Measurements from ENCODE around the gene SKP2. TPM values are rescaled to one million over a fixed set of nuclear protein-coding genes. Genes with fewer than 3 reads are reported as not detected.

Gene SKP2
- total RNA-seq, 1 donor: 142 TPM

- no peak overlapping the region for H3K4me3 ChIP-seq (ENCODE audit: low read depth, low read length)
- DNase-seq (ENCODE audit: low read depth): no peak
- TF ChIP-seq CTCF (IDR thresholded peaks at IDR 0.05; ENCODE audit: insufficient read depth, low read depth, low read length): no peak
Measured at GRCh38 chr5:36170832-36171424, 19.0 kb downstream of the SKP2 start.

DNA sequence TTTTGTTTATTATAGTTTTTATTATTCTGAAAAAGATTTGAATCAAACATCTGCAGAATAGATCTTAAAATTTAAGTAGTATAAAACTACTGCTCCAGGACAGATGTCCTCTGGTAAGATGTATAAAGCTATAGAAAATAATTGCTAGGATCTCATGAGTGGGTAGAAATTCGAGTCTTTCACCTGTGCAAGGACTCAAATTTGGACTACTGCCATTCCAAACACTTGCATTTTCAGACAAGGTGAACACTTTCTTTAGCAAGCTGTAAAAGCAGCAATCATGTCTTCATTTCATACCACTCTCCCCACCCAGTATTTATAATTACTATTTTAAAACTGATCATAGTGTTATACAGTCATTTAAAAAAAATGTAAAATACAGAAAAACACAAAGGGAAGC is 20.7 kb downstream of the SKP2 start:
- no peak for TF ChIP-seq CTCF (IDR thresholded peaks at IDR 0.05; ENCODE audit: insufficient read depth, low read depth, low read length)
- no peak overlapping the region for H3K4me3 ChIP-seq (ENCODE audit: low read depth, low read length)
- no peak for DNase-seq (ENCODE audit: low read depth)

DNA sequence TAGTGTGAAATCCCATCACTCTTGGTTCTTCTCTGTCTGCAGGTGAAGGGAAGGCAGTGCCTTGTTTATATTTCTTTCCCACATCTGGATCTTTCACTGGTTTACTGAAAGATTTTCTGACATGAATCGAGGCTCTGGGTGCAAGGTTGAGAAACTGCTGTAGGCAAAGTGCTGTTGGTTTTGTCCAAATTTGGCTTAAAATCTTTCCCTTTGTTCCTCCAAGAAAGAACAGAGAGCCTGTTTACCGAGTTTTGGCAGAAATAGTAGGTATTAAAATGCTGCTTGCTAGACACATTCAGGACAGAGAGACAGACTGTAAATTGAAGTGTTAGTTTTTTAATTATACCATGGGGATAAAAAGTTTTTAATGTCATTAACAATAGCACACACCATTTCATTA is 21.5 kb downstream of the SKP2 start:
- TF ChIP-seq CTCF (IDR thresholded peaks at IDR 0.05; ENCODE audit: insufficient read depth, low read depth, low read length): no peak
- H3K4me3 ChIP-seq (ENCODE audit: low read depth, low read length): no peak overlapping the region
- no peak for DNase-seq (ENCODE audit: low read depth)

DNA sequence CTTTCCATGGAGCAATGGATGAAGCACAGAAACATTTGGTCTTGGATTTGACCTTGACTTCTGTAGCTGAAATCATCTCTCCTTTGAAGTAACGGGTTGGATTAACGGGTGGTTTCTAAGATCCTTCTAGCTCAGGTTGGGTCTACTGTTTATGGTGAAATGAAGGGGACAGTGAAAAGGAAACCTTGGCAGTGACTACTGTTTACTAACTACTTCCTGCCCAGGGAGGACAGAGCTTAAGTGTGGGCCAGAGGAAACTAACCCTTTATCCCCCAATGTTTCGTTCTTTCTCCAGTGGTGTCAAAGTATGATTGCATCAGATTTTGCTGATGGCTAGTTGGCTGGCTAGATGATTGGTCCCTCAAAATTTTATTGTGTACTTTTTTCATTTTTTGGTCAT is 22.2 kb downstream of the SKP2 start:
- no peak for DNase-seq (ENCODE audit: low read depth)
- no peak for TF ChIP-seq CTCF (IDR thresholded peaks at IDR 0.05; ENCODE audit: insufficient read depth, low read depth, low read length)

DNA sequence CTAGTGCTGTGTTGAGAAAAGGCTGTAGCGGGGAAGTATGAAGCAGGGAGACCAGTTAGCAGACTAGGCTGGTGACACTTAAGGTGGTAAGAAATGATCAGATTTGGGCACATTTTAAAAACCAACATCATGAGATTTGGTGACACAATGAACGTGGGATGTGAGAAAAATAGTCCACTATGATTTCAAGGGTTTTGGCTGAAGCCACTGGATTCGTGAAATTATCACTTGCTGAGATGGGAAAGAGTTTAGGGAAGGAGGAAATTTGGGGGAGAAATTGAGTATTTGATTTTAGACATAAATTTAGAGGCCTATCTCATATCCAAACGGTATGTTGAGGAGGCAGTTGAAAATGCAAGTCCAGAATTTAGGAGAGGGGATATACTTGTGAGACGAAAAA is 23.1 kb downstream of the SKP2 start:
- DNase-seq (ENCODE audit: low read depth): no peak
- TF ChIP-seq CTCF (IDR thresholded peaks at IDR 0.05; ENCODE audit: insufficient read depth, low read depth, low read length): no peak
- H3K4me3 ChIP-seq (ENCODE audit: low read depth, low read length): no peak overlapping the region

More for the DNA sequence above, 22.2 kb downstream of the SKP2 start:
- H3K4me3 ChIP-seq (ENCODE audit: low read depth, low read length): no peak overlapping the region

DNA sequence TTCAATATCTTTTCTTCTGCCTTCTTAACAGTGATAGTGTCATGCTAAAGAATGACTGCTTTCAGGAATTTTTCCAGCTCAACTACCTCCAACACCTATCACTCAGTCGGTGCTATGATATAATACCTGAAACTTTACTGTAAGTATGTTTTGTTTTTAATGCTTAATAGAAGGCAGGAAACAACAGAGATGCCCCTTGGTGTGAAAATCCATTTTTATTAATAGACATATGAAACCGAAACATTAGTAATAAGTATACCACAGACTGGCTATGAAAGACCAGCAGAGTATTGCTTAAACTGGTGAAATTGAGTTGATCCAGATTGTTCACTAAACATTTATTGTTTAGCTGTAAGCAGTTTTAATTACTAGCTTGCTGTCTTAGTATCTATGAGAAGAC is 25.2 kb downstream of the SKP2 start:
- DNase-seq (ENCODE audit: low read depth): no peak
- TF ChIP-seq CTCF (IDR thresholded peaks at IDR 0.05; ENCODE audit: insufficient read depth, low read depth, low read length): no peak
- H3K4me3 ChIP-seq (ENCODE audit: low read depth, low read length): no peak overlapping the region
